ENCODE results near the gene ADH6.
"Not testable (repeated sequence)": the region's sequence is repeated elsewhere in the genome, so short reads cannot be mapped to it uniquely, and the experiment has no call there.

ADH6 gene

GRCh38 chr4:99219072-99219471, at the start of gene ADH6:
Gene ADH6 (minus strand): TSS chr4:99219246. CDS start chr4:99219152, 94 bp downstream.
- DNase-seq (ENCODE audit: low read depth, low spot score), result no peak

- no peak for DNase-seq (ENCODE audit: low read depth, low spot score)
Observed at GRCh38 chr4:99264927-99265326, 45.9 kb upstream of the ADH6 start.

- DNase-seq (ENCODE audit: low read depth, low spot score), result no peak
Observed at GRCh38 chr4:99252746-99253145, 33.7 kb upstream of the ADH6 start.

GRCh38 chr4:99248714-99249113, 29.7 kb upstream of the ADH6 start:
- no peak for DNase-seq (ENCODE audit: low read depth, low spot score)

- no peak for DNase-seq (ENCODE audit: low read depth, low spot score)
Observed at GRCh38 chr4:99235955-99236354, 16.9 kb upstream of the ADH6 start.

GRCh38 chr4:99234331-99235010, 15.4 kb upstream of the ADH6 start:
- DNase-seq (ENCODE audit: low read depth, low spot score), result no peak

GRCh38 chr4:99233397-99233796, 14.4 kb upstream of the ADH6 start:
- DNase-seq (ENCODE audit: low read depth, low spot score), result not testable (repeated sequence)

- not testable (repeated sequence) for DNase-seq (ENCODE audit: low read depth, low spot score)
Observed at GRCh38 chr4:99228706-99229105, 9.7 kb upstream of the ADH6 start.

GRCh38 chr4:99227646-99228045, 8.6 kb upstream of the ADH6 start:
- DNase-seq (ENCODE audit: low read depth, low spot score), result not testable (repeated sequence)

GRCh38 chr4:99221980-99222379, 2.9 kb upstream of the ADH6 start:
- no peak for DNase-seq (ENCODE audit: low read depth, low spot score)

GRCh38 chr4:99219479-99219878, 433 bp upstream of the ADH6 start:
- DNase-seq (ENCODE audit: low read depth, low spot score), result no peak

- DNase-seq (ENCODE audit: low read depth, low spot score), result no peak
Observed at GRCh38 chr4:99215521-99215920, 3.5 kb downstream of the ADH6 start.

GRCh38 chr4:99210789-99211188, 8.3 kb downstream of the ADH6 start:
- no peak for DNase-seq (ENCODE audit: low read depth, low spot score)

GRCh38 chr4:99209671-99210070, 9.4 kb downstream of the ADH6 start:
- no peak for DNase-seq (ENCODE audit: low read depth, low spot score)

GRCh38 chr4:99208719-99209075, 10.3 kb downstream of the ADH6 start:
- no peak for DNase-seq (ENCODE audit: low read depth, low spot score)

- DNase-seq (ENCODE audit: low read depth, low spot score), result no peak
Observed at GRCh38 chr4:99207911-99208718, 10.9 kb downstream of the ADH6 start.

- DNase-seq (ENCODE audit: low read depth, low spot score), result no peak
Observed at GRCh38 chr4:99207069-99207743, 11.8 kb downstream of the ADH6 start.

GRCh38 chr4:99205153-99205979, 13.7 kb downstream of the ADH6 start:
- no peak for DNase-seq (ENCODE audit: low read depth, low spot score)

GRCh38 chr4:99202536-99202935, 16.5 kb downstream of the ADH6 start:
- no peak for DNase-seq (ENCODE audit: low read depth, low spot score)

GRCh38 chr4:99202094-99202493, 17.0 kb downstream of the ADH6 start:
- no peak for DNase-seq (ENCODE audit: low read depth, low spot score)

GRCh38 chr4:99201690-99202089, 17.4 kb downstream of the ADH6 start:
- no peak for DNase-seq (ENCODE audit: low read depth, low spot score)

GRCh38 chr4:99200138-99200537, 18.9 kb downstream of the ADH6 start:
- DNase-seq (ENCODE audit: low read depth, low spot score), result no peak
